Fibroblast of the aortic adventitia (primary cell): ENCODE measurements around the gene TSEN34. TPM values are rescaled to one million over a fixed set of nuclear protein-coding genes. Genes with fewer than 3 reads are reported as not detected.

ENCODE experiments used
- DNase-seq: peaks from one replicate; pipeline ENCODE4 v3.0.0-alpha.2; 2010; ENCODE audit warnings: low read depth
- H3K4me3 ChIP-seq: 2 replicates; pipeline ENCODE4 v1.5.1; 2011; ENCODE audit warnings: low read depth, mild to moderate bottlenecking, control low read depth, low read length, moderate library complexity
- CTCF ChIP-seq: IDR thresholded peaks from 2 replicates; pipeline ENCODE4 v1.5.1; 2011; ENCODE audit warnings: mild to moderate bottlenecking, low read length, control low read depth, inconsistent platforms; ENCODE audit not compliant: insufficient read depth
- total RNA-seq: library from RNA; depleted of rRNA; stranded (reverse); fragments of >200 nt; gene quantifications from 2 replicates; pipeline ENCODE4 v1.2.3, GENCODE V29; 2012; ENCODE audit warnings: low replicate concordance

Gene TSEN34
- total RNA-seq, 1 donor, result 42.8 TPM

- TF ChIP-seq CTCF, result no peak
- DNase-seq, result no peak
- no peak overlapping the region for H3K4me3 ChIP-seq
These were observed 41.9 kb upstream of the TSEN34 start for GRCh38 chr19:54149021-54149812.

GRCh38 chr19:54151362-54152035 is 39.6 kb upstream of the TSEN34 start:
- TF ChIP-seq CTCF, result no peak
- DNase-seq, result no peak

GRCh38 chr19:54152267-54152666 is 38.8 kb upstream of the TSEN34 start:
- H3K4me3 ChIP-seq, result no peak overlapping the region
- DNase-seq, result no peak
- TF ChIP-seq CTCF, result no peak

More at GRCh38 chr19:54151362-54152035, 39.6 kb upstream of the TSEN34 start:
- no peak overlapping the region for H3K4me3 ChIP-seq

DNA sequence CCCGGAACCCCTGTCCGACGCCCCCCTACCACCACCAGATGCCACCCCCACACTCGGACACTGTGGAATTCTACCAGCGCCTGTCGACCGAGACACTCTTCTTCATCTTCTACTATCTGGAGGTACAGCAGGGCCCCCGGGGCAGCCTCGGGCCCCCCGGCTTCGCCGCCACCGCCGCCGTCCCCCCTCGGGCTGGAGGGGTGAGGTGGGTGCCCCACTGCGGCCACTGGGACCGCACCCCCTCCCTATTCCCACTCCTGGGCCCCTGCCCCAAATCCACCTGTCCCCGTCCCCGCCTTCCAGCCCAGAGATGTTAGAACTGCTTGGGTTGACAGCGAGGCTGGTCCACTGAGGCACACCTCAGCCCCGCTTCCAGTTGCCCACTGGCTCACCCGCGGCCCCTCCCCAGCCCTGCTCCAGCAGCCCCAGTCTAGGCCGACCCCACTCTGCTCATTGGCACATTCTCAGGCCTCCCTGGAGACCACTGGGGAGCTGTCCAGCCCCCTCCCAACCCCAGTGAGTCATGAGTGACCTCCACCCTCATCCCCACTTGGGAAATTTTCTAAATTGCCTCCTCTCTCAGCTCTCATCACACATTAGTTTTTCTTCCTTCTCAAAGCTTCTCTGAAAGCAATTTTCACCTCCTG is 38.1 kb upstream of the TSEN34 start:
- no peak overlapping the region for H3K4me3 ChIP-seq
- no peak for TF ChIP-seq CTCF
- no peak for DNase-seq

DNA sequence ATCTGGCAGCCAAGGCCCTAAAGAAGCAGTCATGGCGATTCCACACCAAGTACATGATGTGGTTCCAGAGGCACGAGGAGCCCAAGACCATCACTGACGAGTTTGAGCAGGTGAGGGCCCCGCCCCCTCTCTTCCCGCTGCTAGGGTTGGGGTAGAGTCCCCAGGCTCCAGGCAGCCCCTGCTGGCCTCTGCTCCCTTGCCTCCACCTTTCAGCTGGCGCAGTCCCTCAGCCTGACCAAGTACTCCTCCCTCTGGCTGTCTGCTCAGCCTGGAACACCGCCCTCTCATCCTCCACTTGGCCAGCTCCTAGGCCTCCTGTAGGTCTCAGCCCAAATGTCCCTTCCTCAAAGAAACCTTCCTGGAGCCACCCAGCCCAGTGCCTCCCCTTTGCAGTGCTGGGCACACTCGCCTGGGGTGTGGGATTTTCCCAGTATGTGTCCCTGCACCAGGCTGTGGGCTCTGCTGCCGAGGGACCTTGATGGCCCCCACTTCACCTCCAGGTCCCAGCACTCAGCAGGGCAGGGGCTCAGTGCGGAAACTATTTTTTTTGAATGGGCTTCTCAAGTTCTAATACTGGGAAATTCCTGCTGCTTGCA is 37.3 kb upstream of the TSEN34 start:
- H3K4me3 ChIP-seq, result no peak overlapping the region
- no peak for DNase-seq
- no peak for TF ChIP-seq CTCF

DNA sequence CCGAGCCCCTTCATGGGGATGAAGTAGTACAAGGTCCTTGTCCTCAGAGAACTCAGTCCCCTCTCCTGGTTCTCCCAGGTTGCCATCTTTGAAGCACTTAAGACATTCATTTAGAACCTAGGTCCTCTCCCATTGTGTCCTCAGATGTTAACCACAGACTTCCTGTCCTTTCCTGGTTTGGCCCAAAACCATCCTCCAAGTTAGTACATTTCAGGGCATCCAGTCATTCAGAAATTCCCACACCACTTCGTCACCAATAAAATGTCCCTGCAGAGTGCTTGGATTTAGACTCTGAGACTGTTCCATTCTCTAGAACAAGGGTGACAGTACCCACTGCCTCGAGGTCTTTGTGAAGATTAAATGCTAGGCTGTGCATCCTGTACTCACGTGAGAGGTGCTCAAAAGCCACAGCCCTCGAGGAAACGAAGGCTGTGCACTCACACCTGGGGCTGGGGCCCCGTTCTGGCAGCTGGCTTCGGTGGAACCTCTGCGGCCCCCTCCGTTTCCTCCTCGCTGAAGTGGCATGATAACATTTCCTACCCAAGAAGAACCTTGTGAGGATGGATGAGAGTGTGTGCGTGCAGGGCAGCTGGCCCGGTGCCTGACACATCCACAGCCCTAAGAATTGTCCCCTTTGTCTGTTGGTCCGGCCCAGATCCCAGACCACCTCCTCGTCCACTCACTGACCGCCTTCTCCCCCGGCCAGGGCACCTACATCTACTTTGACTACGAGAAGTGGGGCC is 36.3 kb upstream of the TSEN34 start:
- H3K4me3 ChIP-seq, result no peak overlapping the region
- DNase-seq, result no peak
- TF ChIP-seq CTCF, result no peak
